ENCODE results near the gene CEP95. TPM values are rescaled to one million over a fixed set of nuclear protein-coding genes. Genes with fewer than 3 reads are reported as not detected.

The CEP95 gene
- total RNA-seq, 1 experiment from 2014 or later, result 63.8 TPM

DNA sequence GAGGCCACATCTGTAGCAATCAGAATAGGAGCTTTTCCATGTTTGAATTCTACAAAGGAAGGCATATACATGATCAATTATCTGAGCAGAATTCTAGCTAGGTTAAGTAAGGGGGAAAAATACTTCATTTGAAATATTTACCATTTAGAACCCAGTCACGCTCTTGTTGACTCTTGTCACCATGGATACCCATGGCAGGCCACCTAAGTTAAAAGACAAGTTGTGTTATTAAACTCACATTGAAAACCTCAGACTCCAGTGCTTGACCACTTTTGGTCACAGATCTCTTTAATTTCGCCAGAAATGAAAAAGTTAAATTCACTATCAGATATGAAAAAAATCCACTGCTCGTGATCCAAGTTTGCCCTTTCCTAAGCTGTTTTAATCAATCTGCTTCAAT, 4.8 kb upstream of the CEP95 start (continued):
- TF ChIP-seq, protein P1, sequence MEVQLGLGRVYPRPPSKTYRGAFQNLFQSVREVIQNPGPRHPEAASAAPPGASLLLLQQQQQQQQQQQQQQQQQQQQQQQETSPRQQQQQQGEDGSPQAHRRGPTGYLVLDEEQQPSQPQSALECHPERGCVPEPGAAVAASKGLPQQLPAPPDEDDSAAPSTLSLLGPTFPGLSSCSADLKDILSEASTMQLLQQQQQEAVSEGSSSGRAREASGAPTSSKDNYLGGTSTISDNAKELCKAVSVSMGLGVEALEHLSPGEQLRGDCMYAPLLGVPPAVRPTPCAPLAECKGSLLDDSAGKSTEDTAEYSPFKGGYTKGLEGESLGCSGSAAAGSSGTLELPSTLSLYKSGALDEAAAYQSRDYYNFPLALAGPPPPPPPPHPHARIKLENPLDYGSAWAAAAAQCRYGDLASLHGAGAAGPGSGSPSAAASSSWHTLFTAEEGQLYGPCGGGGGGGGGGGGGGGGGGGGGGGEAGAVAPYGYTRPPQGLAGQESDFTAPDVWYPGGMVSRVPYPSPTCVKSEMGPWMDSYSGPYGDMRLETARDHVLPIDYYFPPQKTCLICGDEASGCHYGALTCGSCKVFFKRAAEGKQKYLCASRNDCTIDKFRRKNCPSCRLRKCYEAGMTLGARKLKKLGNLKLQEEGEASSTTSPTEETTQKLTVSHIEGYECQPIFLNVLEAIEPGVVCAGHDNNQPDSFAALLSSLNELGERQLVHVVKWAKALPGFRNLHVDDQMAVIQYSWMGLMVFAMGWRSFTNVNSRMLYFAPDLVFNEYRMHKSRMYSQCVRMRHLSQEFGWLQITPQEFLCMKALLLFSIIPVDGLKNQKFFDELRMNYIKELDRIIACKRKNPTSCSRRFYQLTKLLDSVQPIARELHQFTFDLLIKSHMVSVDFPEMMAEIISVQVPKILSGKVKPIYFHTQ (CRISPR knock-in tag; IDR thresholded peaks at IDR 0.05), result no peak
- TF ChIP-seq NFATC4 (CRISPR knock-in tag; IDR thresholded peaks at IDR 0.05) (no peak), ZBTB21 (CRISPR knock-in tag; IDR thresholded peaks at IDR 0.05; ENCODE audit: borderline replicate concordance) (no peak), TCF7 (CRISPR knock-in tag; IDR thresholded peaks at IDR 0.05; ENCODE audit: low read depth) (no peak), SMAD3 (CRISPR knock-in tag; IDR thresholded peaks at IDR 0.05; ENCODE audit: borderline replicate concordance) (no peak), FOXJ3 (CRISPR knock-in tag; IDR thresholded peaks at IDR 0.05; ENCODE audit: borderline replicate concordance) (no peak), HMGA2 (CRISPR knock-in tag; IDR thresholded peaks at IDR 0.05) (no peak), GABPB1 (CRISPR knock-in tag; IDR thresholded peaks at IDR 0.05) (no peak)
- TF ChIP-seq, protein P2, sequence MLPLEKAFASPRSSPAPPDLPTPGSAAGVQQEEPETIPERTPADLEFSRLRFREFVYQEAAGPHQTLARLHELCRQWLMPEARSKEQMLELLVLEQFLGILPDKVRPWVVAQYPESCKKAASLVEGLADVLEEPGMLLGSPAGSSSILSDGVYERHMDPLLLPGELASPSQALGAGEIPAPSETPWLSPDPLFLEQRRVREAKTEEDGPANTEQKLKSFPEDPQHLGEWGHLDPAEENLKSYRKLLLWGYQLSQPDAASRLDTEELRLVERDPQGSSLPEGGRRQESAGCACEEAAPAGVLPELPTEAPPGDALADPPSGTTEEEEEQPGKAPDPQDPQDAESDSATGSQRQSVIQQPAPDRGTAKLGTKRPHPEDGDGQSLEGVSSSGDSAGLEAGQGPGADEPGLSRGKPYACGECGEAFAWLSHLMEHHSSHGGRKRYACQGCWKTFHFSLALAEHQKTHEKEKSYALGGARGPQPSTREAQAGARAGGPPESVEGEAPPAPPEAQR (CRISPR knock-in tag; IDR thresholded peaks at IDR 0.05), result no peak
- TF ChIP-seq, protein P3, sequence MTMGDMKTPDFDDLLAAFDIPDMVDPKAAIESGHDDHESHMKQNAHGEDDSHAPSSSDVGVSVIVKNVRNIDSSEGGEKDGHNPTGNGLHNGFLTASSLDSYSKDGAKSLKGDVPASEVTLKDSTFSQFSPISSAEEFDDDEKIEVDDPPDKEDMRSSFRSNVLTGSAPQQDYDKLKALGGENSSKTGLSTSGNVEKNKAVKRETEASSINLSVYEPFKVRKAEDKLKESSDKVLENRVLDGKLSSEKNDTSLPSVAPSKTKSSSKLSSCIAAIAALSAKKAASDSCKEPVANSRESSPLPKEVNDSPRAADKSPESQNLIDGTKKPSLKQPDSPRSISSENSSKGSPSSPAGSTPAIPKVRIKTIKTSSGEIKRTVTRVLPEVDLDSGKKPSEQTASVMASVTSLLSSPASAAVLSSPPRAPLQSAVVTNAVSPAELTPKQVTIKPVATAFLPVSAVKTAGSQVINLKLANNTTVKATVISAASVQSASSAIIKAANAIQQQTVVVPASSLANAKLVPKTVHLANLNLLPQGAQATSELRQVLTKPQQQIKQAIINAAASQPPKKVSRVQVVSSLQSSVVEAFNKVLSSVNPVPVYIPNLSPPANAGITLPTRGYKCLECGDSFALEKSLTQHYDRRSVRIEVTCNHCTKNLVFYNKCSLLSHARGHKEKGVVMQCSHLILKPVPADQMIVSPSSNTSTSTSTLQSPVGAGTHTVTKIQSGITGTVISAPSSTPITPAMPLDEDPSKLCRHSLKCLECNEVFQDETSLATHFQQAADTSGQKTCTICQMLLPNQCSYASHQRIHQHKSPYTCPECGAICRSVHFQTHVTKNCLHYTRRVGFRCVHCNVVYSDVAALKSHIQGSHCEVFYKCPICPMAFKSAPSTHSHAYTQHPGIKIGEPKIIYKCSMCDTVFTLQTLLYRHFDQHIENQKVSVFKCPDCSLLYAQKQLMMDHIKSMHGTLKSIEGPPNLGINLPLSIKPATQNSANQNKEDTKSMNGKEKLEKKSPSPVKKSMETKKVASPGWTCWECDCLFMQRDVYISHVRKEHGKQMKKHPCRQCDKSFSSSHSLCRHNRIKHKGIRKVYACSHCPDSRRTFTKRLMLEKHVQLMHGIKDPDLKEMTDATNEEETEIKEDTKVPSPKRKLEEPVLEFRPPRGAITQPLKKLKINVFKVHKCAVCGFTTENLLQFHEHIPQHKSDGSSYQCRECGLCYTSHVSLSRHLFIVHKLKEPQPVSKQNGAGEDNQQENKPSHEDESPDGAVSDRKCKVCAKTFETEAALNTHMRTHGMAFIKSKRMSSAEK (CRISPR knock-in tag; IDR thresholded peaks at IDR 0.05; ENCODE audit: borderline replicate concordance), result no peak
- TF ChIP-seq, protein P4, sequence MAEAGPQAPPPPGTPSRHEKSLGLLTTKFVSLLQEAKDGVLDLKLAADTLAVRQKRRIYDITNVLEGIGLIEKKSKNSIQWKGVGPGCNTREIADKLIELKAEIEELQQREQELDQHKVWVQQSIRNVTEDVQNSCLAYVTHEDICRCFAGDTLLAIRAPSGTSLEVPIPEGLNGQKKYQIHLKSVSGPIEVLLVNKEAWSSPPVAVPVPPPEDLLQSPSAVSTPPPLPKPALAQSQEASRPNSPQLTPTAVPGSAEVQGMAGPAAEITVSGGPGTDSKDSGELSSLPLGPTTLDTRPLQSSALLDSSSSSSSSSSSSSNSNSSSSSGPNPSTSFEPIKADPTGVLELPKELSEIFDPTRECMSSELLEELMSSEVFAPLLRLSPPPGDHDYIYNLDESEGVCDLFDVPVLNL (CRISPR knock-in tag; IDR thresholded peaks at IDR 0.05; ENCODE audit: borderline replicate concordance, low read depth), result no peak
- TF ChIP-seq, protein P5, sequence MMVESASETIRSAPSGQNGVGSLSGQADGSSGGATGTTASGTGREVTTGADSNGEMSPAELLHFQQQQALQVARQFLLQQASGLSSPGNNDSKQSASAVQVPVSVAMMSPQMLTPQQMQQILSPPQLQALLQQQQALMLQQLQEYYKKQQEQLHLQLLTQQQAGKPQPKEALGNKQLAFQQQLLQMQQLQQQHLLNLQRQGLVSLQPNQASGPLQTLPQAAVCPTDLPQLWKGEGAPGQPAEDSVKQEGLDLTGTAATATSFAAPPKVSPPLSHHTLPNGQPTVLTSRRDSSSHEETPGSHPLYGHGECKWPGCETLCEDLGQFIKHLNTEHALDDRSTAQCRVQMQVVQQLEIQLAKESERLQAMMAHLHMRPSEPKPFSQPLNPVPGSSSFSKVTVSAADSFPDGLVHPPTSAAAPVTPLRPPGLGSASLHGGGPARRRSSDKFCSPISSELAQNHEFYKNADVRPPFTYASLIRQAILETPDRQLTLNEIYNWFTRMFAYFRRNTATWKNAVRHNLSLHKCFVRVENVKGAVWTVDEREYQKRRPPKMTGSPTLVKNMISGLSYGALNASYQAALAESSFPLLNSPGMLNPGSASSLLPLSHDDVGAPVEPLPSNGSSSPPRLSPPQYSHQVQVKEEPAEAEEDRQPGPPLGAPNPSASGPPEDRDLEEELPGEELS (CRISPR knock-in tag; IDR thresholded peaks at IDR 0.05), result no peak

DNA sequence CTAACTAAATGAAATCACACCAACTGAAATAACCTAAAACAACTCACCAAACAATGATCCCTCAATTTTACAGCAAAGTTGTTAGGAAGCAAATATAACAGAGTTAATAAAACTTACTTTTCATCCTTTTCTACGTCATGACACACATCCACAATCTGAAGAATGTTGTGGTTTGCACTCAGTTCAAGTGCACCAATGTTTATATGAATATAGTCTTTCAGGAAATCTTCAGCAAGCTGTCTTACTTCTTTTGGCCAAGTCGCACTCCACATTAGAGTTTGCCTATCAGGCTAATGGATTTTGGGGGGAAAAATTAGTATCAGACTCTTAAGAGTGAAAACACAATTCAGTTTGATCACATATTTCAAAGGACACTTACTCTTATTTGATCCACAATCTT, 4.0 kb upstream of the CEP95 start:
- no peaks in the 10 kb centered on the region for H3K9me3 Mint-ChIP-seq
- ChIA-PET CTCF (no interaction called here), POLR2A (no interaction called here)
- peaks cover 60% of the 10 kb centered on the region for H3K4me1 Mint-ChIP-seq
- no peaks in the 10 kb centered on the region; the same call in 1 of the 2 replicates for H3K27me3 Mint-ChIP-seq (ENCODE audit: low read depth)
- TF ChIP-seq NR1H2 (CRISPR knock-in tag; IDR thresholded peaks at IDR 0.05), result no peak
- TF ChIP-seq, protein P6, sequence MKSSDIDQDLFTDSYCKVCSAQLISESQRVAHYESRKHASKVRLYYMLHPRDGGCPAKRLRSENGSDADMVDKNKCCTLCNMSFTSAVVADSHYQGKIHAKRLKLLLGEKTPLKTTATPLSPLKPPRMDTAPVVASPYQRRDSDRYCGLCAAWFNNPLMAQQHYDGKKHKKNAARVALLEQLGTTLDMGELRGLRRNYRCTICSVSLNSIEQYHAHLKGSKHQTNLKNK (CRISPR knock-in tag; IDR thresholded peaks at IDR 0.05), result no peak
- TF ChIP-seq, protein P3 (CRISPR knock-in tag; IDR thresholded peaks at IDR 0.05; ENCODE audit: borderline replicate concordance), result no peak
- 0 out of 2 replicates have a peak overlapping the region, but pooled peaks have one; percentile 98 for H3K4me3 Mint-ChIP-seq
- peaks cover 70% of the 10 kb centered on the region for H3K36me3 Mint-ChIP-seq
- no peak for DNase-seq (ENCODE audit: low spot score)
- peak overlapping the region; percentile 90 for H3K27ac Mint-ChIP-seq
- ATAC-seq, result no peak

Data from WTC11 (cell line).